GM19099 (cell line): ENCODE data around the gene TNNT3.

Experiments used
- POLR2A ChIP-seq: IDR thresholded peaks from 3 replicates; pipeline ENCODE4 v1.6.1; 2011; ENCODE audit warnings: low read depth; ENCODE audit not compliant: insufficient read length; ENCODE audit errors: extremely low read depth

The TNNT3 gene

DNA sequence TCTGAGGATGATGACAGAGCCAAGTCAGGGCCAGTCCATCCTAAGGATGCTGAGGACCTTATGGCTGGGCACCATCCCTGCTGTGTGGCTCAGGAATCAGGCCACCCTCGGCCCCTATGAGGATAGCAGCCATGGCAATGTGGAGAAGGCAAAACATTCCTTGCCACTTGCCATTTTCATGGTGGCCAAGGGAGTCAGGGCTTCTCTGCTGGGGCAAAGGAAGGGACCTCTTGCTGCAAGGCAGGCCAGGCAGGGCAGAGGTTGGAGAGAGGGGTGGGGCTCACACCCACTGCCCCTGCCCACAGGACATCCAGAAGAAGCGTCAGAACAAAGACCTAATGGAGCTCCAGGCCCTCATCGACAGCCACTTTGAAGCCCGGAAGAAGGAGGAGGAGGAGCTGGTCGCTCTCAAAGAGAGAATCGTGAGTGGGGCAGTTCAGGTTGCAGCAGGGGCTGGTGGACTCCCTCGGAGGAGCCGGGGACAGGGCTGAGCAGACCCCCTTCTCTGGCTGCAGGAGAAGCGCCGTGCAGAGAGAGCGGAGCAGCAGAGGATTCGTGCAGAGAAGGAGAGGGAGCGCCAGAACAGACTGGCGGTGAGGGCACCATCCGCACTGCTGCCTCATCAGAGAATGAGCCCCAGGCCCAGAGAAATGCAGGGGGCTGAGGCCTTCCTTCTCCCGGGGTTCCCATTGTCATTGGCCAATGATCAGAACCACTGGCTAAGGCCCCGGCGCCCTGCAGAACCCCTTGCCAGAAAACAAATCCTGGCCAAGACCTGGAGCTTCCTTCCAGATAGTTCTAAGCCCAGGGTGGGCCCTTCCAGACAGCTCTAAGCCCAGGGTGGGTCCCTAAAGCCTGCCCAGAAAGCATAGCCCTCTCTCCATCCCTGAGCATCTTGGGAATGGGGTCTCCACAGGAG, 14.2 kb downstream of the TNNT3 start:
- TF ChIP-seq POLR2A: no peak

DNA sequence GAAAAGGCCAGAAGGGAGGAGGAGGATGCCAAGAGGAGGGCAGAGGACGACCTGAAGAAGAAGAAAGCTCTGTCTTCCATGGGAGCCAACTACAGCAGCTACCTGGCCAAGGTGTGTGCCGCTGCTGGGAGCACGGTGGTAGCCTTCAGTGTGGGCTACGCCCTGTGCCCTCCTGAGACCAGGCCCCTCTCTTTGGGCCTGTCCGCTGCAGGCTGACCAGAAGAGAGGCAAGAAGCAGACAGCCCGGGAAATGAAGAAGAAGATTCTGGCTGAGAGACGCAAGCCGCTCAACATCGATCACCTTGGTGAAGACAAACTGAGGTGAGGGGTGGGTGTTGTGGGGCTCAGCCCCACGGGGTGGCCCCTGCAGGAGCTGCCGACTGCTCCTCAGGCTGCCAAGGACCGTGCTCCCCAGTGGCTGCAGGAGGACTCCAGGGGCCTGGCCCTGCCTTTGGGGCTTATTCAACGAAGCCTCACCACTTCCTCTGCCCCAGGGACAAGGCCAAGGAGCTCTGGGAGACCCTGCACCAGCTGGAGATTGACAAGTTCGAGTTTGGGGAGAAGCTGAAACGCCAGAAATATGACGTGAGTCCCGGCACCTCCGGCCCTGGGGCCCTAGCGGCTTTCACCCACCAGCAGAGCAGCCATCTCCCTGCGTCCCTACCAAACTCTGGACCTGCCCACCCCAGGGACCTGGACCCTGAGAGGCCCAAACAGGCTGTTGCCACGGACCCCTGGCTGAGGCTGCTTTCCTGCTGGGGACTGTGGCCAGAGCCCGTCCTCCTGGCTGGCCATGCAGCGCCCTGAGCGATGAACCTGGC, 15.0 kb downstream of the TNNT3 start:
- TF ChIP-seq POLR2A: no peak

DNA sequence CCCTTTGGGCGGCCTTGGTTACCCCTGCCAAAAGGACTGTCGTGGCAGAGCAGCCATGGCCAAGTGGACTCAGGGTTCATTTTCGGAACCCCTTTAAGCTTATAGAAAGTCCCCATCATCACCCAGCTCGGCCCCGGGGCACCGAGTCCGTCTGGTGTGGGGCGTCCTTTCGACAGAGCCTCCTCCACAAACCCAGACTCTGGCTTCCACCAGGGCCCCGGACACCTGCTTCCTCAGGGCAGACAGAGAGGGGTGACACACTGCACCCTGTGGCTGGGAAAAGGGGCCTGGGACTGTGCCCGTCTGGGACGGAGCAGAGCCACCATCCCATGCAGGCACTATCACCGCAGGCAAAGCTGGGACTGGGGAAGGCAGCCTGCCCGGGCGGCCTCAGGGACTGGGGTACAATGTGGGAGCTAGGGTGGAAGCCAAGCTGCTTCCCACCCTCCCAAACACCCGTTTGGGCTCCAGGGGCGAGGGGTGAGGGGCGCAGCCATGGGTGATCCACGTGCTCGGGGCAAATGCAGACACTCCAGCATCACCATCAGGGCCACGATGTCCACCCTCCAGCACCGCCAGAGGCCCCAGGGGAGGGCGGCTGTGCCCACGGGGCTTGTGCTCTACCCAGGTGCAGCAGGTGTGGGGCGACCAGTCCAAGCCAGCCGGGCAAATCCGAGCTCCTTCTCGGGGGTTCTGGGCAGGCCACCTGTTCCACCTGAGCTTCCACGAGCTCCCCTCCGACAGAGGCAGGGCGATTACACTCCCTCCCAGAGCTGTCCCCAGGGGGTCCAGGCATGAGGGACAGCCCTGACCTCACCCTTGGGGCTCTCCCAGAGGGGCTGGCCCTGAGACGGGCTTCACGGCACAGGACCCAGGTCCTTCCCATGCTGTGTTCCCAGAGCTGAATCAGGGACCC, 15.9 kb downstream of the TNNT3 start:
- TF ChIP-seq POLR2A: no peak

DNA sequence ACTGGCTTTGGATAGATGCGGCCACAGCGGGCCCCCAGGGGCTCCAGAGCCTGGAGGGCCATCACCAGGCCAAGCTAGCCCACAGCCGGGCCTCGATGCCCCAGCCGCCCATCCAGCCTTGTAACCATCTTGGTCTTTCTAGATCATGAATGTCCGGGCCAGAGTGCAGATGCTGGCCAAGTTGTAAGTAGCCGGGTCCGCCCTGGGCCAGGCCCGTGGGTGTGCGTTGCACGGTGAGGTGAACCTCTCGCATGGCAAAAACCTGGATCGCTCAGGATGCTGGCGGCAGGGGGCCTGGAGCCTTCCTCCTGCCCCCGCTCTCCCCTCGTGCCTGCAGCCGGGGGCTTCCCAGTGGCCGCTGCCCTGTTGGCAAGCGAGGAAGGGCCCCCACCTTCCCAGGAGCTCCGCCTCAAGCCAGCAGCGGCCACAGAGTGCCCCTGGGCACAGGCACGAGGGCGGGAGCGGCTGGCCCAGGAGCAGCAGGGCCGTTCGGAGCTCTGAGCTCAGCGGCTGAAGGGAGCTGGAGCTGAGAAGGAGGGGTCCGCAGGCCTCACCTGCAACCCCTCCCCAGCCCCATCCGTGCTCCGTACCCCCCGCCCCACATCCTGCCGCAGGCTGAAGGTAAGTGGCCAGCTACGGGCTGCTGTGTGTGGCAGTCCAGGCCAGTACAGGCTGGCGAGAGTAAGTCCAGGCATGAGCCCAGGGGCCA, 16.7 kb downstream of the TNNT3 start:
- TF ChIP-seq POLR2A: no peak

DNA sequence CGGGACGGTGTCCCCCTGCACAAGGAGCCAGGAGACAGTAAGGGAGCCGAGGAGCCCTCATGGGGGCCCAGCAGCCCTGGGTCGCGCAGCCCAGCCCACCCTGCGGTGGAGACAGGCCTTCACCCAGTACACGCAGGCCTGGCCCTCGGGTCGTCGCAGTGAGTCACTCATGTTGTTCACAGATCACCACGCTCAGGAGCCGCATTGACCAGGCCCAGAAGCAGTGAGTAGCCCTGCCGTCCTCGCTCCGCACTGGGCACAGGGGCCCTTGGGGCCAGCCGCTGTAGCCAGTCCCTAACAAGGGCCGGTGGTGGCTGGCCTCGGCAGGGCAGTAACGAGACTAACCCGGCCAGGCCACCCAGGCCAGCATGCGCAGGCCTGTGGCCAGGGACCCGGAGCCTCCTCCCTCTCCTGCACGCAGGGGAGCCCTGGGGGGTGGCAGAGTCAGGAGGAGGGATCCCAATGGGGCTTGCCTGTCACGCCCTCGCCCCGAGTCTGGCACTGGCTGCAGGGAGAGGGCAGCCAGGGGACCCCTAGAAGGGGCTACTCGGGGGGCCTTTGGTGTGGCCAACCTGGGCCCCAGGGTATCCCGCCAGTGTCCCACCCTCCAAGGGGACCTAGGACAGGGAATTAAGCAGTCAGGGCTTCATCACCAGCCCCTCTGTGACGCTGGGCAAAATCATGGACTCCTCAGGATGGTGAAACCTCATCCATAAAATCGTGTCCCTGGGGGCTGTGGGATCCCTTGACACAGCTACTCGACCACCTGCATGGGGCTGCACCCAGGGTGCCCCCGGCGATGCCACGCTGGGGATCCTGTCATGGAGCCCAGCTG, 17.5 kb downstream of the TNNT3 start:
- no peak for TF ChIP-seq POLR2A

DNA sequence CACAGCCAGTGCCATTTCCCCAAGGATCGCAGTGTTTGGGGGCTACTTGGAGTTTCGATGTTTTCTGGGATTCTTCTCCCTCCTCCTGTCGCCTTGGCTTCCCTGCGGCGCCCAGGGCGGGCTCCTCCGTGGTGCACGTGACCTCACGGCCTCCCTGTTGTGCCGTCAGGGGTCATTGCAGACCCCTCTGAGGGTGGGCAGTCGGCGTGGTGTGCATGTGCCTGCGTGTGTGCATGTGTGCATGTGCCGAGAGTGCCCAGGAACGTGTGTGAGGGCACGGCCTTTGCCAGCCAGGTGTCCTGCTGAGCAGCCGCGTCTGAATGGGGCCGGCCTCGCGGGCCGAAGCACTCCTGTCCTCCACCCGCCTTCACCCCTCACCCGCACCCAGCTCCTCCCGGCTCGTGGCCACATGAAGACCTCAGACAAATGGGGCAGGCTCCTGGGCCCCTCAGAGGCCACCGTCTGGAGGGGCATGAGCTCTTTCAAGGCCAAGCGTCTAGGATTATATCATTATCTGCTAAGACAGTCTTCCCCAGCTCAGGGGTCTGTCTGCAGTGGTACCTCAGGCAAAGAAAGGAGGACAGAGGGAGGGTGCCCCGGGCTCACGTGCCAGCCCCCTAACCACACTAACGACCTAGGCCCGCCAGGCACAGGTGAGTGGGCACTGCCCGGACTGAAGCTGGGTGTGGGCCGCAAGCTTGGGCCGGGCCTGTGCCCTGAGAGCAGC, 18.3 kb downstream of the TNNT3 start:
- no peak for TF ChIP-seq POLR2A

DNA sequence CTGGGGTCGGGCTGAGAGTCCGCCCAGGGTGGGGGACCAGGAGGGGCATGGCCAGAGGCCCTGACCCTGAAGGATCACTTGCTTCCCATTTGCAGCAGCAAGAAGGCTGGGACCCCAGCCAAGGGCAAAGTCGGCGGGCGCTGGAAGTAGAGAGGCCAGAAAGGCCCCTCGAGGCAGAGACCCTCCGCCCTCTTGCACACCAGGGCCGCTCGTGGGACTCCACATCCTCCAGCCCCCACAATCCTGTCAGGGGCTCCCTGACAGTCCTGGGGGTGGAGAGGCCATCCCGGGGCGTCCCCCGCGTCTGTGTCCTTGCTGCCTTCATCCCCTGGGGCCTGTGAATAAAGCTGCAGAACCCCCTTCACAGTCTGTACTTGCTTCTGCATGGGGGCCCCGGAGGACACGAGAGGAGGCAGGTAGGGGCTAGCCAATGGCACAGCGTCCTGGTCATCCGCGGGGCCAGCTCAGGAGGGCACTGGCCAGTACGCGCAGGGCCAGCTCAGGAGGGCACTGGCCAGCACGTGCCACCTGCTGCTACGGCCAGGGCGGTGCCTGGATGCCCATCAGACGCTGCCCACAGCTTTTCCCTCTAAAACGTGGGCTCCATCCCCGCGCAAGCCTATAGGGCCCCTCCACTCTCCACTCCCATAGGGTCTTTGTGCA, 19.0 kb downstream of the TNNT3 start:
- TF ChIP-seq POLR2A: no peak

DNA sequence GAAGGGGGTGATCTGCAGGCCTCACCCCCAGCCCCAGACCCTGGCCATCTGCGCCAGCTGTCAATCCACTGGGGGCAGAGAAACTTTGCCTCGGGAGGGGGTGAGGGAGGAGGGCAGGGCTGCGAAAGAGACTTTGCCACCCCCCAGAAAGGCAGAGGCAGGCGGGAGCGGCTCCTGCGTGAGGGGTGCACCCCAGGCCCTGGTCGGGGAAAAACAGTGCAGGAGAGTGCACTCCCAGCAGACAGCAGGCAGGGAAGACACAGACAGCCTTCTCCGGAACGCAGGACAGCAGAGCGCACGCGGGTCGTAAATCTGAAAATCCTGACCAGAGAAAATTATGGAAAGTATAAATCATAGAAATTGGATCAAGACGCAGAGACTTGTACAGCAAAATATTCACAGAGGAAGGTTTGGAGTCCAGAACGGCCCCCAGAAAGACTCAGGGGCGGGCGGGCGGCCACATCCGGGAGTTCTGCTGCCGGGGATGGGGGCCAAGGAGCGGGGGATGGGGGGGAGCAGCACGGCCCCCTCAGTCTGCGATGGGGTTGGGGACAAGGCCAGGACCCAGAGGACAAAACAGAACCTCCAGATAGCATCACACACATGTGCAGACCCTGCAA, 19.6 kb downstream of the TNNT3 start:
- no peak for TF ChIP-seq POLR2A

DNA sequence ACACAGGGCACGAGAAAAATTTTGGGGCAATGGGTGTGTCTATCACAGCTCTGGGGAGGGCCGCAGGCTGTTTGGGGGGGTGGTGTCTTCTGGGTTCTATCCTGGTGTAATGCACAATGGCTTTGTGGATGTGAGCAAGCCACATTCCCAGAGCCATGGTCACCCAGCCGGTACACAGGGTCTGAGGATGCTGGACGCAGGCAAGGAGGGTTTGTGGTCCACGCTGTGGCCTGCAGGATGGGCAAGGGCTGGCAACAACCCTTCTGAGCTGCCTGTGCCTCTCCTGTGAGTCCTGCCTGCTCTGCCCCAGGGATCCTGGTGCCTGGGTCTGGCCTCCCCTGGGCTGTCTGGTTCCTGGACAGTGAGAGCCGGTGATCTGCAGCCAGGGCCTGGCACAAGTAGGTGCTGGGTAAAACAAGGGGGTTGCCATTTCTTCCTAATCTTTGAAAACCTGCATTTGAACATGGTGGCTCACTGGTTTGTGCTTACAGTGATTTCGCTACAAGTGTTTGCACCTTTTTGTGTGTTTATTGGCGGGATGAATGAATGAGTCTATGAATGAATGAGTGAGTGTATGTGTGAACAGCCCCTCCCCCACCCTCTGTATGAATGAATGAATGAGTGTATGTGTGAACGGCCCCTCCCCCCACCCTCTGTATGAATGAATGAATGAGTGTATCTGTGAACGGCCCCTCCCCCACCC, 23.2 kb downstream of the TNNT3 start:
- TF ChIP-seq POLR2A: no peak

DNA sequence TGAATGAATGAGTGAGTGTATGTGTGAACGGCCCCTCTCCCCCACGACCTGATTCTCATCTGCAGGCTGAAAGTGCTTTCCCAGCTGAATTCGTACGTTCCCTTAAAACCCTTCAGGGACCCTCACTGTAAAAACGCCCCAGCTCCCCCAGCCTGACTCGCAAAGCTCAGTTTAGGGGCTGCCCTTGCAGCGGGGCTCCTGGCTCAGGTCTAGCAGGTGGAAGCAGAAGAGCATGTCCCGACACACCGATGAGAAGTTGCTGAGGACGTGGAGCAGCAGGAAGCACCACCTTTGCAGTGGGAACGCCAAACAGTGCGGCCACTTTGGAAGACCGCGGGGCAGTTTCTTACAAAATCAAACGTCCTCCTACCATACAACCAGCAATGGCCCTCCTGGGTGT, 24.1 kb downstream of the TNNT3 start:
- TF ChIP-seq POLR2A: no peak

DNA sequence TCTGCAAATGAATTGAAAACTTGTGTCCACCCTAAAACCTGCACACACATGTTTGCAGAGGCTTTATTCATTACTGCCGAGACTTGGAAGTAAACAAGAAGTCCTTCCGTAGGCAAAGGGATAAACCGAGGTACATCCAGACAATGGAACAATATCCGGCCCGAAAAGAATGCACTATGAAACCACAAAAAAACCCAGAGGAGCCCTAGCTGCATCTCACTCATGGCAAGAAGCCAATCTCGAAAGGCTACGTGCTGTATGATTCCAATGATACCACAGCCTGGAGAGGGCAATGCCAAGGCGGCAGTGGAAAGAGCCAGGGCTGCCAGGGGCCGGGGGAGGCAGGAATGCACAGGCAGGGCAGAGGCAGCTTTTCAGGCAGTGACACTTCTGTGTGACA, 24.5 kb downstream of the TNNT3 start:
- TF ChIP-seq POLR2A: no peak

DNA sequence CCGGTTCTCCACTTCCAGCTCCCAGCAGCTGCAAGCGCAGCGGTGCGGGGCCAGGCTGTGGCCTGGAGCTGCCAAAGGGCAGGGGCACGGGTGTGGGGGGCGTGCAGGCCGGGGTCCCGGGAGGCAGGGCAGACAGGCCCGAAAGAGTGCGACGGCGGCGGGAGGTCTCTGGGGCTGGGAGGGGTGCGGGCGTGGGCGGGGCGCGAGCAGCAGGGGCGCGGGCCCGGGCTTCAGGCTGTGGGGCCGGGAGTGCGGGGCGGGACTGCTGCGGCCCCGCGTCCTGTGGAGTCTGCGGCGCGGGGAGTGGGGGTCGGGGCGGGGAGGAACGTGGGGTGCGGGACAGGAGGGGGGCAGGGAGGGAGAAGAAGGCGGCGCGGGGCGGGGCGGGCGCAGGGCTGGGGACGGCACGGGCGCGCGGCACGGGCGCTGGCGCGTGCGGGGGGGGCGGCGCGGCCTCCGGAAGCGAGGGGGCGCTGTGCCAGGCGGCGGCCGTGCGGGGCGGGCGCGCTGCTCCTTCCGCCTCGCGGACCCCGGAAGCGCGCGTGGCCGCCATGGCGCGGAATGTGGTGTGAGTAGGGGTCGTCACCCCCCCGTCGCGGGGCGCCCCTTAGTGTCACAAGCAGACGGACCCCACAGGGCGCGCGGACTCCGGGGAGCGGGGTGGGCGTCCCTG, 27.4 kb downstream of the TNNT3 start, which contains the start of gene MRPL23:
Gene MRPL23 (plus strand): TSS at position 521 of the 673 bp plus-strand sequence. CDS start 31 bp downstream, at position 552.
- TF ChIP-seq POLR2A: no peak
